SU-DHL-6 (cell line): Measurements from ENCODE around the gene DCUN1D2.

ENCODE experiments used
- EZH2phosphoT487 ChIP-seq: fragments of 200-600 bp; sonication (generic), shearing (Covaris generic); conservative IDR thresholded peaks from 2 replicates; pipeline ENCODE4 v1.6.1; 2018; ENCODE audit warnings: mild to moderate bottlenecking, antibody characterized with exemption, low read length, moderate library complexity, mixed read lengths
- TF ChIP-seq, protein P1 (sequence below): fragments of 200-600 bp; sonication (generic); IDR thresholded peaks from one replicate; pipeline ENCODE4 v1.5.1; 2017; ENCODE audit warnings: antibody characterized with exemption, mild to moderate bottlenecking, low read length, moderate library complexity; ENCODE audit not compliant: insufficient read depth, poor library complexity, severe bottlenecking

DNA sequence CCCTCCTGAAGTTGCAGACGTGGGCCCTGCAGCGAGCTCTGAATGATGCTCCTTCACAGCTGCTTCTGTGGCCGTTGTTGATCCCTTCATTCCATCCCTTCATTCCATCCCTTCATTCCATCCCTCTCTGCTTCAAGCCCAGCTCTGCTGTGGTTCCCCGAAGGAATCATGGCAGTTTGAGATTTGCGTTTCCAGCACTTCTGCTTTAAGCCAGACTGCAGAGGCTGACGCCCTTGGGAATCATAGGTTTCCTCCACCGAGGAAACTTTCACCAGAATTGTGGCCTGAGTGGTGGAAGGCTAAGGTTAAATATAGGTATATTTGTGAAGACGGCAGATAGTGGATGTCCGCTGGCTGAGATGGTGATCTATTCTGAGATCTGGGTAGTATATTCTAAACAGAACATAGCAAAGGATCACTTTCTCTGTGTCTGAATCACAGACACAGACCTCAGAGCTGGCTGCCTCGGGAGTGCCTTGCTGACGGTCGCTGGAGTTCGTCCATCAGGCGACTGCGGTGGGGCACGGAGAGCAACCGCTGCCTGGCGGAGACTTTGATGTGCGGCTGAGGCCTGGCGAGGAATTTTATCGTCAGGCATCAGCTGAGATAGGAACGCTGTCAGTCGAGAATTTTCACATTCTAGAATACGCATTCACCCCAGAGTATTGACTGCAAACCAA, 42.8 kb upstream of the DCUN1D2 start:
- TF ChIP-seq, protein P1, sequence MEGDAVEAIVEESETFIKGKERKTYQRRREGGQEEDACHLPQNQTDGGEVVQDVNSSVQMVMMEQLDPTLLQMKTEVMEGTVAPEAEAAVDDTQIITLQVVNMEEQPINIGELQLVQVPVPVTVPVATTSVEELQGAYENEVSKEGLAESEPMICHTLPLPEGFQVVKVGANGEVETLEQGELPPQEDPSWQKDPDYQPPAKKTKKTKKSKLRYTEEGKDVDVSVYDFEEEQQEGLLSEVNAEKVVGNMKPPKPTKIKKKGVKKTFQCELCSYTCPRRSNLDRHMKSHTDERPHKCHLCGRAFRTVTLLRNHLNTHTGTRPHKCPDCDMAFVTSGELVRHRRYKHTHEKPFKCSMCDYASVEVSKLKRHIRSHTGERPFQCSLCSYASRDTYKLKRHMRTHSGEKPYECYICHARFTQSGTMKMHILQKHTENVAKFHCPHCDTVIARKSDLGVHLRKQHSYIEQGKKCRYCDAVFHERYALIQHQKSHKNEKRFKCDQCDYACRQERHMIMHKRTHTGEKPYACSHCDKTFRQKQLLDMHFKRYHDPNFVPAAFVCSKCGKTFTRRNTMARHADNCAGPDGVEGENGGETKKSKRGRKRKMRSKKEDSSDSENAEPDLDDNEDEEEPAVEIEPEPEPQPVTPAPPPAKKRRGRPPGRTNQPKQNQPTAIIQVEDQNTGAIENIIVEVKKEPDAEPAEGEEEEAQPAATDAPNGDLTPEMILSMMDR: no peak
- no peak for TF ChIP-seq EZH2phosphoT487
